Panc1 (cell line): ENCODE results near the gene WDR75. TPM values are rescaled to one million over a fixed set of nuclear protein-coding genes. Genes with fewer than 3 reads are reported as not detected.

Experiments
- ATAC-seq: fragments of 200-7000 bp; cut with Tn5 transposase; 2 replicates; pipeline ENCODE4 v1.9.1; 2020; ENCODE audit warnings: mild to moderate bottlenecking, moderate library complexity
- BruUV-seq: library from RNA; stranded (reverse); fragments of 400-500 nt; replicated peaks from 2 replicates; lab custom pipeline; 2021; lab: Mats Ljungman, UMichigan
- CTCF ChIA-PET: fragments of 300-600 bp; sonication (Branson Sonifier 250); formaldehyde crosslinking; loops from one replicate; lab custom pipeline; 2022; ENCODE audit warnings: antibody characterized with exemption; lab: Charles Lee
- POLR2A ChIA-PET: fragments of 300-600 bp; sonication (Branson Sonifier 250); formaldehyde crosslinking; loops from one replicate; lab custom pipeline; 2022; ENCODE audit warnings: antibody characterized with exemption; lab: Charles Lee
- DNase-seq: peaks from one replicate; pipeline ENCODE4 v3.0.0-alpha.2; 2010; ENCODE audit warnings: low read depth, low spot score
- H3K27ac ChIP-seq: 2 replicates; pipeline ENCODE4 v1.5.1; 2011; ENCODE audit warnings: mild to moderate bottlenecking, low read length, inconsistent platforms
- H3K27me3 ChIP-seq: fragments of 200-500 bp; sonication (Bioruptor generic); 2 replicates; pipeline ENCODE4 v1.6.0; 2014; ENCODE audit warnings: low read length, inconsistent platforms; ENCODE audit not compliant: control insufficient read depth, insufficient read depth
- H3K36me3 ChIP-seq: fragments of 200-500 bp; sonication (Bioruptor generic); 2 replicates; pipeline ENCODE4 v1.5.1; 2014; ENCODE audit warnings: inconsistent platforms, mild to moderate bottlenecking, low read length, moderate library complexity; ENCODE audit not compliant: control insufficient read depth, insufficient read depth
- H3K4me1 ChIP-seq: 2 replicates; pipeline ENCODE4 v1.5.1; 2011; ENCODE audit warnings: inconsistent platforms, mild to moderate bottlenecking, low read length, moderate library complexity; ENCODE audit not compliant: control insufficient read depth, insufficient read depth
- H3K4me3 ChIP-seq, 2 experiments: 2 replicates each; pipeline ENCODE4 v1.5.1; 2011 to 2012; ENCODE audit warnings: low read depth in 2 of 2, low read length in 2 of 2, mild to moderate bottlenecking in 2 of 2, inconsistent platforms in 1 of 2, moderate library complexity in 1 of 2
- H3K9me3 ChIP-seq: fragments of 200-500 bp; sonication (Bioruptor generic); 2 replicates; pipeline ENCODE4 v1.5.1; 2014; ENCODE audit warnings: low read depth, mild to moderate bottlenecking, inconsistent platforms, low read length, moderate library complexity; ENCODE audit not compliant: control insufficient read depth, insufficient read depth
- POLR2AphosphoS5 ChIP-seq: IDR thresholded peaks from 2 replicates; pipeline ENCODE4 v1.6.1; 2012; ENCODE audit warnings: mild to moderate bottlenecking, low read depth, low read length, moderate library complexity
- SIN3A ChIP-seq: IDR thresholded peaks from 2 replicates; pipeline ENCODE4 v1.6.1; 2012; ENCODE audit warnings: low read depth, mild to moderate bottlenecking, low read length, moderate library complexity, borderline replicate concordance; ENCODE audit not compliant: insufficient read depth
- TCF7L2 ChIP-seq: IDR thresholded peaks from 2 replicates; pipeline ENCODE4 v1.6.1; 2011; ENCODE audit warnings: mild to moderate bottlenecking, low read depth, low read length, inconsistent platforms
- in situ Hi-C: cut with HindIII; loops from 2 replicates; pipeline ENCODE4 v1.10.0; 2016; ENCODE audit warnings: low sequenced_read_pairs, low pct_unique_long_range_greater_than_20kb
- intact Hi-C: fragments of 100-400 bp; cut with micrococcal nuclease; formaldehyde crosslinking; loops from one replicate; pipeline ENCODE4 v1.10.0; 2022; ENCODE audit not compliant: unreplicated experiment
- total RNA-seq: library from RNA; stranded (reverse); gene quantifications from one replicate; pipeline ENCODE4 v1.2.1, GENCODE V29; 2021; ENCODE audit not compliant: unreplicated experiment
- TF ChIP-seq, protein P1 (sequence below): fragments of 450-650 bp; IDR thresholded peaks from 2 replicates; pipeline ENCODE4 v1.5.1; 2017; ENCODE audit warnings: mild to moderate bottlenecking
- TF ChIP-seq, protein P2 (sequence below), 2 experiments: IDR thresholded peaks; 2 replicates each; pipeline ENCODE4 v1.6.1; 2011 to 2012; ENCODE audit warnings: low read depth in 2 of 2, control low read depth in 1 of 2, low read length in 1 of 2, mild to moderate bottlenecking in 1 of 2, moderate library complexity in 1 of 2; ENCODE audit not compliant: insufficient read depth in 1 of 2

WDR75 gene
- total RNA-seq, 1 experiment from 2014 or later, result 58.3 TPM

DNA sequence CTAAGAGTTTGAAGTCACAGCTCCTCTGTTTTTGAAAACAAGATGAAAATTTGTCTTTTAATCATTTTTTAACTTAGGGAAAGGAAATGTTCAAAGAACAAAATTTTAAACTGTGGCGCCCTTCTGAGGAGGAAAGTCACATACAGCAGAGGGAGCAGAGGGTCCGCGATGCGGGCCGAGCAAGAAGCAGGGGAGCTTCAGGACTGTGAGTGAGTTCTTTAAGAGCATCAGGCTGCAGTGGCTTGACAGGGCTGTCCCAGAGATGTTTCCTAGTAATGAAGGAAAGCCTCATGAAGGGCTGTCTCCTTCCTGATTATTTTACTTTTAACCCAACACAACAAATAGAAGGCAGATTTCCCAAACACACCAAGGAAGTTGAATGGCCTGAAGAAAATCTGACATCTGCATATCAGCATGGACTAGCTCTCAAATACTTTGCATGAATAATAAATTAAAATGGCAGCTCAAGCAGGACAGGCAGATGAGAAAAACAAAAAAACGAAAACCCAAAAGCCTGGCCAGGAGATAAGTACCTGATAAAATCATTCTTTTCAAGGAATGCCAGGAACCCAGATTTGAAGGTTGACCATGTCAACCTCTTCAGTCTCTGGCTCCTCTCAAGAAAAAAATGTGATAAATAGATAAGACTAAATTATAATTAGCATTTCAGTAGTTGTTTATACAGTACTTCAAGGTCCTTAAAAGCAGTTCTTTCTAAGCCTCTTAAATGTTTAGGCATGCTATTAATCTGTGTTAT lies 78.5 kb downstream of the WDR75 start:
- POLR2A ChIA-PET, result no interaction called here
- peaks cover 2% of the 10 kb centered on the region; the same call in 1 of the 2 replicates for H3K27me3 ChIP-seq
- intact Hi-C loops (no loop called here), in situ Hi-C loops (no loop called here)
- H3K36me3 ChIP-seq, result no peaks in the 10 kb centered on the region
- no peak overlapping the region for H3K4me3 ChIP-seq
- no peaks in the 10 kb centered on the region; the same call in 1 of the 2 replicates for H3K4me1 ChIP-seq
- no peak overlapping the region for H3K27ac ChIP-seq
- BruUV-seq, result no TSS peak
- TF ChIP-seq TCF7L2, result no peak
- TF ChIP-seq, protein P1, sequence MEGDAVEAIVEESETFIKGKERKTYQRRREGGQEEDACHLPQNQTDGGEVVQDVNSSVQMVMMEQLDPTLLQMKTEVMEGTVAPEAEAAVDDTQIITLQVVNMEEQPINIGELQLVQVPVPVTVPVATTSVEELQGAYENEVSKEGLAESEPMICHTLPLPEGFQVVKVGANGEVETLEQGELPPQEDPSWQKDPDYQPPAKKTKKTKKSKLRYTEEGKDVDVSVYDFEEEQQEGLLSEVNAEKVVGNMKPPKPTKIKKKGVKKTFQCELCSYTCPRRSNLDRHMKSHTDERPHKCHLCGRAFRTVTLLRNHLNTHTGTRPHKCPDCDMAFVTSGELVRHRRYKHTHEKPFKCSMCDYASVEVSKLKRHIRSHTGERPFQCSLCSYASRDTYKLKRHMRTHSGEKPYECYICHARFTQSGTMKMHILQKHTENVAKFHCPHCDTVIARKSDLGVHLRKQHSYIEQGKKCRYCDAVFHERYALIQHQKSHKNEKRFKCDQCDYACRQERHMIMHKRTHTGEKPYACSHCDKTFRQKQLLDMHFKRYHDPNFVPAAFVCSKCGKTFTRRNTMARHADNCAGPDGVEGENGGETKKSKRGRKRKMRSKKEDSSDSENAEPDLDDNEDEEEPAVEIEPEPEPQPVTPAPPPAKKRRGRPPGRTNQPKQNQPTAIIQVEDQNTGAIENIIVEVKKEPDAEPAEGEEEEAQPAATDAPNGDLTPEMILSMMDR, result no peak
- TF ChIP-seq SIN3A, result no peak
- DNase-seq, result no peak
- CTCF ChIA-PET, result no interaction called here
- no peak for ATAC-seq
- no peaks in the 10 kb centered on the region for H3K9me3 ChIP-seq

DNA sequence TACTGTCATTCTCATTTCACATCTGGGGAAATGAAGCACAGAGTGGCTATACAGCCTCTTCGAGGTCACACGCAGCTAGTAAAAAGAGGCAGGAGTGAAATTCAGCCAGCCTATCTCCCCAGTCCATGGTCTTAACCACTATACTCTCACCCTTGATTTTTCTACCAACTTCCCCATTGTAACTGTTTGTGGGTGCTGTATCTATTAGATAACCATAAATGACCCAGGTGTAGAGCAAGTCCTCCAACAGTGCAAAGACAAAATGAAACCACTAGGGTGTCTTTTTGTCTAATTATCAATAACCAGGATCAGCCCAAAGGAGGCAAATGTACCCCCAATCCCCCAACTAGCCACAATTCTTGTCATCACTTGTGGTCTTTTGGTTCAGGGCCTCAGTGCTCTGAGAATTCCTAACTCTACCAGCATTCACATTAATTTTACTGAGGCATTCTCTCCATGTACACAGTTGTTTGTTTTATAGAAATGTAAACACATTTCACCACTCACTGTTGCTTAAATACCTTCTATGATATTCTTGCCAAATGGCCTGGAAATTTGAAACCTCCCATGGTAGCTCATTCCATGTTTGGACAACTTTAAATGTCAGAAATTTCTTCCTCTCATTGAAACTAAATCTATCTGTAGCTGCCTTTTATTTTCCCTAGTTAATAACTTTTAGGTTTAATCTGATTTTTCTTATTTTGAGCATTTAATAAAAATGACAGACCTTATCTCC lies 80.6 kb downstream of the WDR75 start:
- ChIA-PET CTCF (interaction anchor here (0.6 kb wide), 1 partner anchor 77 kb away, joined by 3 read pairs; no protein-coding TSS in a partner anchor), POLR2A (no interaction called here)
- Histone ChIP-seq H3K27ac (no peak overlapping the region), H3K9me3 (no peaks in the 10 kb centered on the region), H3K27me3 (no peaks in the 10 kb centered on the region), H3K4me3 (no peak overlapping the region), H3K4me1 (no peaks in the 10 kb centered on the region; the same call in 1 of the 2 replicates), H3K36me3 (no peaks in the 10 kb centered on the region)
- DNase-seq (no peak), ATAC-seq (no peak)
- no TSS peak for BruUV-seq
- in situ Hi-C loops (no loop called here), intact Hi-C loops (no loop called here)
- TF ChIP-seq, protein P2, sequence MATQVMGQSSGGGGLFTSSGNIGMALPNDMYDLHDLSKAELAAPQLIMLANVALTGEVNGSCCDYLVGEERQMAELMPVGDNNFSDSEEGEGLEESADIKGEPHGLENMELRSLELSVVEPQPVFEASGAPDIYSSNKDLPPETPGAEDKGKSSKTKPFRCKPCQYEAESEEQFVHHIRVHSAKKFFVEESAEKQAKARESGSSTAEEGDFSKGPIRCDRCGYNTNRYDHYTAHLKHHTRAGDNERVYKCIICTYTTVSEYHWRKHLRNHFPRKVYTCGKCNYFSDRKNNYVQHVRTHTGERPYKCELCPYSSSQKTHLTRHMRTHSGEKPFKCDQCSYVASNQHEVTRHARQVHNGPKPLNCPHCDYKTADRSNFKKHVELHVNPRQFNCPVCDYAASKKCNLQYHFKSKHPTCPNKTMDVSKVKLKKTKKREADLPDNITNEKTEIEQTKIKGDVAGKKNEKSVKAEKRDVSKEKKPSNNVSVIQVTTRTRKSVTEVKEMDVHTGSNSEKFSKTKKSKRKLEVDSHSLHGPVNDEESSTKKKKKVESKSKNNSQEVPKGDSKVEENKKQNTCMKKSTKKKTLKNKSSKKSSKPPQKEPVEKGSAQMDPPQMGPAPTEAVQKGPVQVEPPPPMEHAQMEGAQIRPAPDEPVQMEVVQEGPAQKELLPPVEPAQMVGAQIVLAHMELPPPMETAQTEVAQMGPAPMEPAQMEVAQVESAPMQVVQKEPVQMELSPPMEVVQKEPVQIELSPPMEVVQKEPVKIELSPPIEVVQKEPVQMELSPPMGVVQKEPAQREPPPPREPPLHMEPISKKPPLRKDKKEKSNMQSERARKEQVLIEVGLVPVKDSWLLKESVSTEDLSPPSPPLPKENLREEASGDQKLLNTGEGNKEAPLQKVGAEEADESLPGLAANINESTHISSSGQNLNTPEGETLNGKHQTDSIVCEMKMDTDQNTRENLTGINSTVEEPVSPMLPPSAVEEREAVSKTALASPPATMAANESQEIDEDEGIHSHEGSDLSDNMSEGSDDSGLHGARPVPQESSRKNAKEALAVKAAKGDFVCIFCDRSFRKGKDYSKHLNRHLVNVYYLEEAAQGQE (IDR thresholded peaks at IDR 0.05; ENCODE audit: insufficient read depth in 1 of 2, low read depth in 2 of 2, low read length in 1 of 2), result no peak
- TF ChIP-seq POLR2AphosphoS5 (no peak), SIN3A (no peak), TCF7L2 (no peak)
- TF ChIP-seq, protein P1, result no peak
